Measurements from ENCODE around the gene IL21.

- TF ChIP-seq POLR2A (IDR thresholded peaks at IDR 0.05) = no peak
- no peak for TF ChIP-seq CTCF (IDR thresholded peaks at IDR 0.05)
These were observed 32.2 kb downstream of the IL21 start for GRCh38 chr4:122588453-122589238.

Measured in Peyer's patch (tissue), 4 donors.